ENCODE measurements around the gene MTUS2.

Gene MTUS2

DNA sequence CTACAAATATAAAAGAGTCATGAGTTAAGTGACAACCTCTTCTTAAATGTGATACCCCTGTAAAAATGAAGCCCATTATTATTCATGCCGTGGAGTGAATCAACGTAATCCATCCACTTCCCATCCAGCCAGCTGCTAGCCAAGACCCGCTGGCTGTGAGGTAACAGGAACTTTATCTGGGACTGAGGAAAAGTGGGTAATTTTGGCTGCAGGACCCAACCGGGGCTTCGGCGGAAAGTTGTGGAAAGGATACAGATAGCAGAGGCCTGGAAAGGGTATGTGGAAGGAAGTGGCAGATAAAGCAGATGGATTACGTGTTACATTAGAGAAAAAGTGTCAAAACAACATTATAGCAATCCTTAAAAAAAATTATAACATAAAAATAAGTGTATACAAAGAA lies 727.0 kb downstream of the MTUS2 start:
- DNase-seq (ENCODE audit: low read depth in 2 of 2) = no peak

DNA sequence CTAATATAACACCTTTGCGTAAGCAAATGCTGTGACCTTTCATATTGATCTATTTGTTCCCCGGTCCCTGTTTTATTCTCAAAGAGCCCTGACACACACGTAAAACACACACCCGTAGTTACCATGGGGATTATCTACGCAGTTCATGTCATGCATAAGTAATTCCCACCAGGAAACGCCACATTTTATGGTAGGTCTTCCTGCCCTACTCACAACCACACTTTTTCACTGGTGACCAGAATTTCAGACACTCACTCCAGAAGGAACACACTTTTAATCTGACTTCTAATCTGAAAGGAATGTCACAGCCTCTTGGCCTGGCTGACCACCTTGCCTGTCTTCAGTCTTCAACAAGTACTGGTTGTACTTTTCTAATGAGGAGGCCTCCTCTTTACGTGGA lies 728.6 kb downstream of the MTUS2 start:
- DNase-seq (ENCODE audit: low read depth in 2 of 2) = no peak

DNA sequence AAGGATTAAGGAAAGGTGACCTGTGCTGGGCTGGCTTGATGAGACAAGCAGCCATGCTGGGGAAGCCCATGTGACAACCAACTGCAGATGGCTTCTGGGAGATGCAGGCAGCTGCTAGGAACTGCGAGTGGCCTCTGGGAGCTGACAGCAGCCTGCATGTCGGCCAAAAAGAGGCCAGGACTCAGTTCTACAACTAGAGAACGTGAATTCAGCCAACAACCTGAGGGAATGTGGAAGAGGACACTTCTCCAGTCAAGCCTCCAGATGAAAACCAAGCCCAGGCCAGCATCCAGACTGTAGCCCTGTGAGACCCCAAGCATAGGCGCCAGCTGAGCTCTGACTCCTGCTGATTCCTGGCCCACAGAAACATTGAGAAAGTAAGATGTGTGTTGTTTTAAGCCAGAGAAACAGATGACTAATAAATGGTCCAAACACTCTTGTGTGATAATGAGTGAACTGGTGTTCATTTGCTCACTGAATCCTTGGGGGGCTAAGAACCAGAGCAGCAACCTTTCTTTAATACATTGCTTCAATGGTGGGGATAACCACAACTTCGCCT lies 730.4 kb downstream of the MTUS2 start:
- DNase-seq (ENCODE audit: low read depth in 2 of 2) = no peak

DNA sequence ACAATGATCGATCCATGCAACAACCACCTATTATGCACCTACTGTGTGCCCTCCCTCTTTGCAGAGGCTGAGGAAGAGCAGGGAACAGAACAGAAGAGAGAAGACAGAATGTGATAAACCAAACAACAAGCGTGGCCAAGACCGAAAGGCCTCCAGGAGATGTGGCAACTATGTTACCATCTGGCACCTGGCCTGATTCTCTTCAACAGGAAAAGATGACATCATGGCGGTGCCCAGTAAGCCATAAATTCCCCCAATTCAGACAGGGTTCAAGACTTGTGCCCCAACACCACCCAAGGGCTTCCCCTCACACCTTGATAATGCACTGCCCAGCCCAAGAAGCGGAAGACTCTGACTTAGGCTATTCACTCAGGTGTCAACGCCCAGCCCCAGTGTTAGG lies 731.1 kb downstream of the MTUS2 start:
- DNase-seq (ENCODE audit: low read depth in 2 of 2) = no peak

All from stimulated activated CD8-positive, alpha-beta memory T cell treated with anti-CD3 and anti-CD28 coated beads, Interleukin-7, amount 100 ng/mL, for 1 hour (primary cell).